ENCODE data around the gene ADCY7.

Gene ADCY7

GRCh38 chr16:50331570-50331969 is 65.2 kb downstream of the ADCY7 start:
- no peak for DNase-seq (ENCODE audit: low read depth)
- no peak overlapping the region for H3K4me3 ChIP-seq (replicated peaks; ENCODE audit: low read depth, low read length)
- TF ChIP-seq CTCF (IDR thresholded peaks at IDR 0.05; ENCODE audit: low read length, missing control alignments): no peak

GRCh38 chr16:50332599-50332998 is 66.2 kb downstream of the ADCY7 start:
- no peak overlapping the region for H3K4me3 ChIP-seq (replicated peaks; ENCODE audit: low read depth, low read length)
- no peak for DNase-seq (ENCODE audit: low read depth)
- no peak for TF ChIP-seq CTCF (IDR thresholded peaks at IDR 0.05; ENCODE audit: low read length, missing control alignments)

GRCh38 chr16:50334106-50334975 is 68.0 kb downstream of the ADCY7 start:
- no peak overlapping the region for H3K4me3 ChIP-seq (replicated peaks; ENCODE audit: low read depth, low read length)
- no peak for TF ChIP-seq CTCF (IDR thresholded peaks at IDR 0.05; ENCODE audit: low read length, missing control alignments)
- DNase-seq (ENCODE audit: low read depth): no peak

GRCh38 chr16:50335196-50335958 is 69.0 kb downstream of the ADCY7 start:
- DNase-seq (ENCODE audit: low read depth): no peak
- no peak overlapping the region for H3K4me3 ChIP-seq (replicated peaks; ENCODE audit: low read depth, low read length)
- no peak for TF ChIP-seq CTCF (IDR thresholded peaks at IDR 0.05; ENCODE audit: low read length, missing control alignments)

- DNase-seq (ENCODE audit: low read depth): no peak
- TF ChIP-seq CTCF (IDR thresholded peaks at IDR 0.05; ENCODE audit: low read length, missing control alignments): no peak
These were observed 70.5 kb downstream of the ADCY7 start for GRCh38 chr16:50336884-50337283.

GRCh38 chr16:50338371-50339231 is 72.2 kb downstream of the ADCY7 start:
- DNase-seq (ENCODE audit: low read depth): no peak
- TF ChIP-seq CTCF (IDR thresholded peaks at IDR 0.05; ENCODE audit: low read length, missing control alignments): no peak
- H3K4me3 ChIP-seq (replicated peaks; ENCODE audit: low read depth, low read length): no peak overlapping the region

More at GRCh38 chr16:50336884-50337283, 70.5 kb downstream of the ADCY7 start:
- no peak overlapping the region for H3K4me3 ChIP-seq (replicated peaks; ENCODE audit: low read depth, low read length)
